H9 (cell line): ENCODE measurements around the gene IL1R2. TPM values are rescaled to one million over a fixed set of nuclear protein-coding genes. Genes with fewer than 3 reads are reported as not detected.

Experiments
- DNase-seq: peaks from one replicate; pipeline ENCODE4 v3.0.0-alpha.2; 2017
- H2AFZ ChIP-seq: one replicate; pipeline ENCODE4 v1.6.1; 2013; ENCODE audit warnings: mild to moderate bottlenecking, low read length, control low read depth, moderate library complexity
- H2AK5ac ChIP-seq: 2 replicates; pipeline ENCODE4 v1.6.1; 2013; ENCODE audit warnings: low read length, control low read depth, mixed read lengths; ENCODE audit not compliant: insufficient read length
- H2BK120ac ChIP-seq: one replicate; pipeline ENCODE4 v1.6.1; 2013; ENCODE audit warnings: low read depth, mild to moderate bottlenecking, low read length, control low read depth, inconsistent platforms; ENCODE audit not compliant: poor library complexity, severe bottlenecking
- H2BK12ac ChIP-seq: 2 replicates; pipeline ENCODE4 v1.6.1; 2013; ENCODE audit warnings: low read length, control low read depth, mixed read lengths, low read depth; ENCODE audit not compliant: insufficient read length
- H2BK15ac ChIP-seq: 2 replicates; pipeline ENCODE4 v1.6.1; 2013; ENCODE audit warnings: low read depth, low read length, control low read depth
- H2BK20ac ChIP-seq: one replicate; pipeline ENCODE4 v1.6.1; 2013; ENCODE audit warnings: low read depth, mild to moderate bottlenecking, low read length, control low read depth, inconsistent platforms; ENCODE audit not compliant: poor library complexity, severe bottlenecking
- H2BK5ac ChIP-seq: 2 replicates; pipeline ENCODE4 v1.6.1; 2013; ENCODE audit warnings: low read length, control low read depth, mixed read lengths; ENCODE audit not compliant: insufficient read length
- H3K14ac ChIP-seq: 2 replicates; pipeline ENCODE4 v1.6.1; 2013; ENCODE audit warnings: low read length, control low read depth; ENCODE audit not compliant: insufficient read depth
- H3K18ac ChIP-seq: 2 replicates; pipeline ENCODE4 v1.6.1; 2013; ENCODE audit warnings: low read depth, mild to moderate bottlenecking, mixed read lengths, low read length, control low read depth; ENCODE audit not compliant: insufficient read length
- H3K23ac ChIP-seq: 2 replicates; pipeline ENCODE4 v1.6.1; 2013; ENCODE audit warnings: low read length, control low read depth, mixed read lengths, low read depth; ENCODE audit not compliant: insufficient read length
- H3K23me2 ChIP-seq: 2 replicates; pipeline ENCODE4 v1.6.1; 2013; ENCODE audit warnings: low read depth, mild to moderate bottlenecking, mixed read lengths, low read length, control low read depth; ENCODE audit not compliant: insufficient read length, poor library complexity, severe bottlenecking
- H3K27ac ChIP-seq: 2 replicates; pipeline ENCODE4 v1.5.1; 2013; ENCODE audit warnings: low read length, control low read depth, mixed read lengths, low read depth; ENCODE audit not compliant: insufficient read length
- H3K27me3 ChIP-seq: 2 replicates; pipeline ENCODE4 v1.6.1; 2013; ENCODE audit warnings: low read length, control low read depth, inconsistent platforms; ENCODE audit not compliant: insufficient read depth
- H3K4ac ChIP-seq: 2 replicates; pipeline ENCODE4 v1.6.1; 2013; ENCODE audit warnings: low read depth, mild to moderate bottlenecking, control low read depth, inconsistent platforms, low read length, moderate library complexity
- H3K4me1 ChIP-seq: 2 replicates; pipeline ENCODE4 v1.6.1; 2013; ENCODE audit warnings: low read length, control low read depth, inconsistent platforms; ENCODE audit not compliant: insufficient read depth
- H3K4me2 ChIP-seq: 2 replicates; pipeline ENCODE4 v1.6.1; 2013; ENCODE audit warnings: low read length, control low read depth, mixed read lengths; ENCODE audit not compliant: insufficient read length, insufficient read depth
- H3K56ac ChIP-seq: 2 replicates; pipeline ENCODE4 v1.6.1; 2013; ENCODE audit warnings: low read depth, mild to moderate bottlenecking, mixed read lengths, low read length, control low read depth; ENCODE audit not compliant: insufficient read length
- H3K79me1 ChIP-seq: 2 replicates; pipeline ENCODE4 v1.6.1; 2013; ENCODE audit warnings: low read depth, mild to moderate bottlenecking, moderate library complexity, low read length, control low read depth, inconsistent platforms; ENCODE audit not compliant: insufficient read depth, poor library complexity, severe bottlenecking
- H3K79me2 ChIP-seq: 2 replicates; pipeline ENCODE4 v1.6.1; 2013; ENCODE audit warnings: low read length, control low read depth, inconsistent platforms; ENCODE audit not compliant: insufficient read depth
- H3K9ac ChIP-seq: 2 replicates; pipeline ENCODE4 v1.6.1; 2013; ENCODE audit warnings: low read length, control low read depth, mixed read lengths; ENCODE audit not compliant: insufficient read length; ENCODE audit errors: extremely low read depth
- H3K9me3 ChIP-seq: one replicate; pipeline ENCODE4 v1.6.1; 2013; ENCODE audit warnings: low read depth, low read length, inconsistent platforms; ENCODE audit not compliant: control insufficient read depth
- H3T11ph ChIP-seq: one replicate; pipeline ENCODE4 v1.6.1; 2013; ENCODE audit warnings: mild to moderate bottlenecking, low read length, control low read depth, inconsistent platforms
- H4K20me1 ChIP-seq: one replicate; pipeline ENCODE4 v1.6.1; 2013; ENCODE audit not compliant: control insufficient read depth, insufficient read length, insufficient read depth
- H4K5ac ChIP-seq: 2 replicates; pipeline ENCODE4 v1.6.1; 2013; ENCODE audit warnings: low read depth, mild to moderate bottlenecking, mixed read lengths, low read length, control low read depth; ENCODE audit not compliant: insufficient read length
- H4K8ac ChIP-seq: replicated peaks from 2 replicates; pipeline ENCODE4 v1.6.1; 2013; ENCODE audit warnings: low read length, control low read depth, mixed read lengths, low read depth; ENCODE audit not compliant: insufficient read length
- H4K91ac ChIP-seq: 2 replicates; pipeline ENCODE4 v1.6.1; 2013; ENCODE audit warnings: low read depth, mild to moderate bottlenecking, moderate library complexity, mixed read lengths, low read length, control low read depth; ENCODE audit not compliant: insufficient read length
- H3K27ac Mint-ChIP-seq, 3 experiments: 2 replicates in 2 of 3; 3 replicates in 1 of 3; pipeline ENCODE4 v1.8.0; 2020 to 2021; ENCODE audit warnings: mixed read lengths in 3 of 3, mild to moderate bottlenecking in 1 of 3, moderate library complexity in 1 of 3
- H3K27me3 Mint-ChIP-seq: 2 replicates; pipeline ENCODE4 v1.8.0; 2021; ENCODE audit warnings: low read depth, mild to moderate bottlenecking, moderate library complexity, mixed read lengths
- H3K36me3 Mint-ChIP-seq, 3 experiments: 2 replicates in 2 of 3; 3 replicates in 1 of 3; pipeline ENCODE4 v1.8.0; 2020 to 2021; ENCODE audit warnings: low read depth in 3 of 3, mixed read lengths in 3 of 3; ENCODE audit not compliant: insufficient read depth in 1 of 3
- H3K4me1 Mint-ChIP-seq, 2 experiments: 2 replicates each; pipeline ENCODE4 v1.8.0; 2020; ENCODE audit warnings: mixed read lengths in 2 of 2
- H3K4me3 Mint-ChIP-seq, 2 experiments: 2 replicates in 1 of 2; 3 replicates in 1 of 2; pipeline ENCODE4 v1.8.0; 2020 to 2021; ENCODE audit warnings: mild to moderate bottlenecking in 2 of 2, mixed read lengths in 2 of 2, moderate library complexity in 1 of 2
- H3K9me3 Mint-ChIP-seq, 2 experiments: 2 replicates in 1 of 2; 3 replicates in 1 of 2; pipeline ENCODE4 v1.8.0; 2020; ENCODE audit warnings: mild to moderate bottlenecking in 2 of 2, mixed read lengths in 2 of 2, moderate library complexity in 1 of 2
- WGBS: extraction: QIAGEN DNeasy Blood & Tissue Kit; methylation state at CpG from one replicate; pipeline ENCODE4 v1.1.7; 2013; ENCODE audit warnings: missing lambda C conversion rate, low lambda C conversion rate, mixed read lengths; ENCODE audit not compliant: insufficient read length; ENCODE audit errors: extremely low coverage; 5-methylcytosine and 5-hydroxymethylcytosine counted together
- total RNA-seq: library from RNA; stranded (reverse); gene quantifications from 2 replicates; pipeline ENCODE4 v1.2.1, GENCODE V29; 2021
- TF ChIP-seq, protein P1 (sequence below): fragments of 200-600 bp; sonication (generic); conservative IDR thresholded peaks from 3 replicates; pipeline ENCODE4 v1.8.0; 2021; ENCODE audit warnings: antibody characterized with exemption, mild to moderate bottlenecking

The IL1R2 gene
- total RNA-seq, 1 experiment from 2014 or later: not detected

DNA sequence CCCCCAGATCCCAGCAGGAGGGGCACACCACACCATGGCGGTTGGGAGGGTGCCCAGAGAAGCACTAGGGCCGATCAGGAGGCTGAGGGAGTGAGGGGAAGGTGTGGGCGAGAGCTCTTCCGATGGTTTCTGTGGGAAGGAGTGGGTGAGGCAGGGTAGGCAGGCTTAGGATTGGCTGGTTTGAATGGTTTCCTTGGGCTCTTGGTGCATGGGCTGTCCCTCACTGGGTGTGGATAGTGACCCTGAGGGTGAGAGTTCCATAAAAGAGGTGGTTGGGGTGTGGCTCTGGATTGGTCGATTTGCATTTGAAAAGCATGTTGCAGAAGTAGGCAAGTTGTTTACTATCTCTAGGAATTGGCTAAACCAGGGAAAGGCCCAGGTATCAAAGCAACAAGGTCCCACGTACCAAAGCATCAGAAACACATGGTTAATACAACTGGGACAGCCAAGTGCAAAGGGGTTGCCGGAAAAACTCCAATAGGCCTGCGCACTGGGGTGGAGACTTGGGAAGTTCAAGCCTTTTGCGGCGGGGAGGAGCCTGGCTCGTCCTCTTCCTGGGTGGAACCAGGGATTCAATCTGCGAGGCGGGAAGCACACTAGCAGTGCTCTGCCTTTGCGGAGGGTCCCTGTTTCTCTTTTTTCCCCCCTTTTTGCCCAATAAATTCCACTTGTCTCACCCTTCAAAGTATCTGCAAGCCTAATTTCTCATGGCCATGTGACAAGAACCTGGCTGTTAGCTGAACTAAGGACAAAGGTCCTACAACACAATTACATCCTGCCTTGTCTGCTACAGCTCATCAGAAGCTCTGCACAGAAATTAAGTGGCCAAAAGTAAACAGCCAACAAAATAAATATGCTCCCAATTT lies 43.2 kb downstream of the IL1R2 start:
- Histone ChIP-seq H3T11ph (no peak overlapping the region), H3K27ac (no peak overlapping the region), H3K4me2 (no peak overlapping the region), H3K9ac (no peak overlapping the region), H4K8ac (no peak overlapping the region), H4K5ac (no peak overlapping the region), H2AK5ac (no peak overlapping the region), H2AFZ (no peak overlapping the region), H2BK12ac (no peak overlapping the region), H2BK20ac (no peak overlapping the region), H3K4ac (no peak overlapping the region), H3K9me3 (no peaks in the 10 kb centered on the region), H4K20me1 (no peaks in the 10 kb centered on the region), H3K23me2 (no peaks in the 10 kb centered on the region), H4K91ac (no peak overlapping the region), H3K4me1 (0 out of 2 replicates have a peak, but pooled peaks cover 3% of the 10 kb centered on the region), H3K79me1 (no peaks in the 10 kb centered on the region), H3K56ac (no peak overlapping the region), H2BK5ac (no peak overlapping the region), H3K27me3 (no peaks in the 10 kb centered on the region), H3K14ac (no peak overlapping the region), H3K18ac (no peak overlapping the region), H3K23ac (no peak overlapping the region), H2BK120ac (no peak overlapping the region), H2BK15ac (no peak overlapping the region), H3K79me2 (no peaks in the 10 kb centered on the region)
- no peak overlapping the region for H3K4me3 Mint-ChIP-seq
- no CpG with 5 or more reads among the region's 14 CpGs for WGBS
- H3K36me3 Mint-ChIP-seq: no peaks in the 10 kb centered on the region; a peak in 1 of 7 replicates
- peaks cover 17 to 18% of the 10 kb centered on the region in 2 experiments for H3K4me1 Mint-ChIP-seq
- peaks cover 0 to 9% of the 10 kb centered on the region in 2 experiments; a peak in 2 of 5 replicates for H3K9me3 Mint-ChIP-seq
- H3K27ac Mint-ChIP-seq: no peak overlapping the region
- TF ChIP-seq, protein P1, sequence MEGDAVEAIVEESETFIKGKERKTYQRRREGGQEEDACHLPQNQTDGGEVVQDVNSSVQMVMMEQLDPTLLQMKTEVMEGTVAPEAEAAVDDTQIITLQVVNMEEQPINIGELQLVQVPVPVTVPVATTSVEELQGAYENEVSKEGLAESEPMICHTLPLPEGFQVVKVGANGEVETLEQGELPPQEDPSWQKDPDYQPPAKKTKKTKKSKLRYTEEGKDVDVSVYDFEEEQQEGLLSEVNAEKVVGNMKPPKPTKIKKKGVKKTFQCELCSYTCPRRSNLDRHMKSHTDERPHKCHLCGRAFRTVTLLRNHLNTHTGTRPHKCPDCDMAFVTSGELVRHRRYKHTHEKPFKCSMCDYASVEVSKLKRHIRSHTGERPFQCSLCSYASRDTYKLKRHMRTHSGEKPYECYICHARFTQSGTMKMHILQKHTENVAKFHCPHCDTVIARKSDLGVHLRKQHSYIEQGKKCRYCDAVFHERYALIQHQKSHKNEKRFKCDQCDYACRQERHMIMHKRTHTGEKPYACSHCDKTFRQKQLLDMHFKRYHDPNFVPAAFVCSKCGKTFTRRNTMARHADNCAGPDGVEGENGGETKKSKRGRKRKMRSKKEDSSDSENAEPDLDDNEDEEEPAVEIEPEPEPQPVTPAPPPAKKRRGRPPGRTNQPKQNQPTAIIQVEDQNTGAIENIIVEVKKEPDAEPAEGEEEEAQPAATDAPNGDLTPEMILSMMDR: no peak
- H3K27me3 Mint-ChIP-seq: peaks cover 5% of the 10 kb centered on the region
- no peak for DNase-seq
